HG03558 (cell line): ENCODE data around the gene AOPEP.

Source experiments
- ATAC-seq: cut with Tn5 transposase; IDR thresholded peaks from one replicate; pipeline ENCODE4 v1.9.1; 2021; ENCODE audit warnings: moderate number of reproducible peaks; ENCODE audit not compliant: unreplicated experiment; ENCODE audit errors: extremely low read depth

AOPEP gene

DNA sequence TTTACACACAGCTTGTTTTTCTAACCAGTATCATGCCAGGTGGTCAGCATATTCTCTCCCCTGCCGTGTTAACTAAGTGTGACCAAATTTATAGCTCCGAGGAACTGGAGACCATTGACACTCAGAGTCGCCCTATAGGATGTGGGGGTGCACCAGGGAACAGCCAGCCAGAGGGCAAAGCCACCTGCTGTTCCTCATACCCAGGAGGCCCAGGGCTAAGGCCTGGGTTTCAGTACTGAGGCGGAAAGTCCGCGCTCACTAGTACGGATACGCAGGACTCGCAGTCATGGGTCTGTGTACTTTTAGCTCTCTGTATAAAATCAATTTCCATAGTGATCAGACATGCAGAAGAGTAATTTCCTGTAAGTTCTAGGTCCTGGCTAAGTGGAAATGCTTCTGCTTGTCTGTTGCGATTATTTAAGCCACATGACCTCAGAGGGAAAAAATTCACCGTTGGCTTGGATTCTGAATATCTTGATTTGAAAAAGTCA lies 247.0 kb downstream of the AOPEP start:
- no peak for ATAC-seq

GRCh38 chr9:94974154-94974879 lies 247.8 kb downstream of the AOPEP start:
- ATAC-seq = no peak

DNA sequence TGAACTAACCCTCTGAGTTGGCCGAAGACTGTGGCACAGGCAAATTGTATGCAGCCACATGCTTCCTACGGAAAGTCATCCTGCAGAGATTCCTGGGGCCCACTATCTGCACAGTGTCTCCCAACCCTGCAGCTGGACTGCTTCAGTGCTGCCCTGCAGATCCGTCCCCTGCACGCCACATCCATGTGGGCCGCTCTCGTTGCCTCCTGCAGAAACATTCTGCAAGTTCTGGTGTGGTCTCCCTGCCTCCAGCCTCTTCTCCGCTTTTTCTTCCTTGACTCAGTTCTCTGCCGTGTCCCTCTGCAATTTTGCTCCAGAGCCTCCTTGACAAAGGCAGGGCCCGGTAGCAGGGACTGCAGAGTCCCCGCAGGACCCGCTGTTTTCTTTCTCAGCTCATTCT lies 249.0 kb downstream of the AOPEP start:
- ATAC-seq = no peak

GRCh38 chr9:94976077-94976476 lies 249.6 kb downstream of the AOPEP start:
- no peak for ATAC-seq

- ATAC-seq = no peak
Observed at GRCh38 chr9:94977416-94977815, 250.9 kb downstream of the AOPEP start.

DNA sequence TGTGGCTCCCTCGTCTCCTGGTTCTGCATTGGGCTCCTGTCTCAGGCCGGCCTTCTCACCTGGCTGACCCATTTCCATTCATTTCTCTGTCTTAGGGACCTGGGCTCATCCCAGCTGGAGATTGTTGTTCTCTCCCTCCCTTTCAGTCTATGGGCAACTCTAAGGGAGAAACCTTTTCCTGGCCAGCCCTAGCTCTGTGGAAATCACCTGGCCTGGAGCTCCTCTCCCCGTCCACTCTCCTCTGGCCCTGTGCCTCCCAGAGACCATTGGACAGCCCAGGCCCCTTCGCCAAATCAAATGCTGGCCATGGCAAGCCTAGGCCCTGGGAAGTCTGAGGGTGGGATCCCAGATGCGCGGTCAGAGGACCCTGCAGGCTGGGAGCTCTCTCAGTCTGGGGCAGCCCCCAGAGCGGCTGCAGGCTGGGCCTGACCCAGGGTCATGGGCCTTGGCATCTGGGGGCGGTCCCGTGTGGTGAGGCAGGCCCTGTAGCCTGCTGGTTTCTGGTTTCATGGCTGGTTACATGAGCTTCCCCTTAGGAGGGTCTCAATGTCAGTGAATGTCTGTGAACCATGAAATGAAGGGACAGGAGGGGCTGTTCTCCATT lies 253.5 kb downstream of the AOPEP start:
- no peak for ATAC-seq

- no peak for ATAC-seq
Observed at GRCh38 chr9:94980947-94981722, 254.6 kb downstream of the AOPEP start.

GRCh38 chr9:94981723-94982090 lies 255.2 kb downstream of the AOPEP start:
- no peak for ATAC-seq

GRCh38 chr9:94982211-94982610 lies 255.7 kb downstream of the AOPEP start:
- no peak for ATAC-seq

GRCh38 chr9:94983552-94983951 lies 257.1 kb downstream of the AOPEP start:
- ATAC-seq = no peak

- ATAC-seq = no peak
Observed at GRCh38 chr9:94984891-94985476, 258.5 kb downstream of the AOPEP start.

- no peak for ATAC-seq
Observed at GRCh38 chr9:94985649-94986048, 259.1 kb downstream of the AOPEP start.

DNA sequence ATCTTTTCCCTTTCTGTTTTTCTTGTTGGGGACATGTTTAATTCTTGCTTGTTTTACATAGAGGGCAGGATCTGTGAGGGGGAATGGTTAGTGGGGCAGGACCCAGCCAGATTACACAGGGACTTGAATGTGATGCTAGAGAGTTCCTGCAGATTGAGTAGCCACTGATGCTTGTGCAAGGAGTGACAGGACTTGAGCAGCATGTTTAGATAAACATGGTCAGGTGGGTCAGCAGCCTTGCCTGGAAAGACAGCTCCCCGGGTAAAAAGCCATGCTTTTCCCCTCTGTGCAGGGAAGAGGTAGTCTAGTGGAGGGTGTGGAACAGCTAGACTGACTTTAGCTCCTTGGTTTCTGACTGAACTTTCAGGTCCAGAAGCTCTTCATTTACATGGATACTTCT lies 261.2 kb downstream of the AOPEP start:
- ATAC-seq = no peak

- no peak for ATAC-seq
Observed at GRCh38 chr9:94990897-94991561, 264.5 kb downstream of the AOPEP start.

DNA sequence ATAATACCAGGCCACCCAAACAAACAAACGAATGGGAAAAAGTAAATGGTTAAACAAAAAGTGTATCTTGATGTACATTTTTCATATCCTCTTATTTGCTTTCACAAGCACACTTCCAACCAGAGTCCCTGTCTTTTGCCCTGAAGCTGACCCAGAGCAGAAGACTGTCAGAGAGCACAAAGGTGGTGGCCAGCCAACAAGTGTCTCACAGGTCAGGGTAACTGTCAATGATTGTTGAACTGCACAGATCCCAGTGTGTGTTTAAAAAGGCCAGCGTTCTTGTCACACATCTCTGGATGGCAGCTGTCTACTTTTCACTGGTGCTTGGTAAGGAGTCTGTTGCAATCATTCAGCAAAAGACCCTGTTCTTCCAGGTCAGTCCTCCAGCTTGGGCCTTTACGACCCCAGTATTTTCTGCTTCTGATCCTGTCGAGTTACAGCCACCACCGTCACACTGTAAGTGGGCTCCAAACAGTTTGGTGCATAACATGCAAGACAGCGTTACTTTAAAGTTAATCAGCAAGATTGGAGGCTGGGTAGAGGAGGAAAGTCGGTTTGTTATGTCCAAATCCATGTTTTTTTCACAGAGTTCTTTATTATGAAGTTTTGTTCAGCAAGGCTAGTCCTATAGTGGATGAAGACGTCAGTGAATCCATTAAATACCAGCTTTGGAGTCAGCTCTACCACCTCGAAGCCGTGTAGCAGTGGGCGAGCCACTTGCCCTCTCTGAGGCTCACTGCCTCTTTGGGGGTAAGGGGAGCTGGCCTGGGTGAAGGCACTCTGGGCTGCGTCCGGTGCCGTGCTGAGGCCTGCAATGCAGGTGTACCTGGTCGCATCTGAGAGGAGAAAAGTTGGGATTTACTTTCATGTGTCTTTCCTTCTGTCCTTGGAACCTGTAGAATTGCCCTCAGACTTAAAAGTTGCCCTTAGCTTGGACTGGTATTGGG lies 265.7 kb downstream of the AOPEP start:
- ATAC-seq = no peak

DNA sequence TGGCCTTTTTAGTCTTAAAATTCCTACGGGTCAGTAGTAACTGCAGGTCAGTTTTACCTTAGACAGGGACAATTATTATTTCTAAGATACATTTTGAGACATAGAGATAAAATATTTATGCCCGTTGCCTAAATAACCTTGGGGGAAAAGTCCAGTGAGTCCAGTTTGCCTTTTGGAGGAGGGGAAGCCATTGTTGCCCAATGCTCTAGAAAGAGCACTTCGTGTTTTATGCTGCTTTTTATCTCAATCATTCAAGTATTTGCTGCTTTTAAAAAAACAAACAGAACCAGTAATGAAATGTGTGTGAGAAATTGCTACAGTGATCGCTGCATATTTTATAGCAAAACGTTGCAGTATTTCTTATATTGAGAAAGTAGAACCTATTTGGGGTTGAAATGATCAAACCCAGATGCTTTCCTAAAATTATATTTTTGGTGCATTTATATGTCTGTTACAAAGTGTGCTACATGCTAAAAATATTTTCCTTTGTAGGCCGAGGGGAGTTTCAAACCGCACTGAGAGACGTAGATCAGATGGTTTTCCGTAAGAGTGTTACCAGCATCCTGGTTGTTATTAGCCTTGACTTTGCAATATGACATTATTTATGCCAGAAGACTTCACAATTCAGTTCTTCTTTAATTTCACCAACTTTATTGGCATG lies 266.8 kb downstream of the AOPEP start:
- no peak for ATAC-seq

DNA sequence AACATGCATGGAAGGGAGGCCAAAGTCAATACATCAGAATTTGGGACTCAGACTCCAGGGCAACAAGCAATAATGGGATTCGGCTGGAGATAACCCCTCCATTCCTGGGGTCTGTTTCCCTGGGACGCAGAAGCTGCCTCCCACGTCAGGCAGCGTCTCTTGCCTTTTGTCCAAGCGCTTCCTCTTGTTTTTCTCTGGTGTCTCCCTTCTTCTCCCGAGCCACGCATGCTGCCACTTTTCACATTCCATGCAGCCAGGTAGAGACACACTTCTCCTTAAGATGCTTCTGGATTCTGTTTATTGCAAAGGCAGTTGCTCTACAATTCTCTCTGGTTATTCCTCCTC lies 267.3 kb downstream of the AOPEP start:
- no peak for ATAC-seq

DNA sequence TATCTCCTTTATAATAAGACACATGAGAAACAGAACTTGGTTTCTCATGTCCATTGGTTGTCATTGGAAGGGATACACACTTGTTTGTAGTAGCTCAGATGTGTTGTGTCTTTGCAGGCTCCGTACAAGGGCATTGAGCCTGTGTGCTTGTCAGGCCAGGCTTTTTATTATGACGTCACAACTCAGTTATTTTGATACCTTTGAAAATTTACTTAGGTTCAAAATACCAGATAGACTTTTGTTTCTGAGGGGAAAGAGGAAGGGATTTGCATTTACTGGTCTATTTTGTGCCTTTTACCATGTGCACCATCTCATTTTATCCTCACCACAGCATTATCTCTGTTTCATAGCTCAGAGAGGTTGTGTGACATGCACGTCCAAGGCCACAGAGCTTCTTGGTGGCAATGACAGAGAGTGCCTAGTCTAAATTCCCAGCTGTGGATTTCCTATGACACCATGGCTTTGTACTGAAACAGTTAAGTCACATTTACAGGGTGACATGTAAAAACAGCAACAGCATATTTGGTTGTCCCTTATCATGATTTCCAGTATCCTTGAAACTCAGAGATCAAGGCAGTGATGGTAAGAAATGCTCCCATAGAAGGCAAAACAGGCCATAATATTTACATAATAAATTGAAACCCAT lies 268.7 kb downstream of the AOPEP start:
- no peak for ATAC-seq
